ENCODE results near the gene ZAP70.

Gene ZAP70

DNA sequence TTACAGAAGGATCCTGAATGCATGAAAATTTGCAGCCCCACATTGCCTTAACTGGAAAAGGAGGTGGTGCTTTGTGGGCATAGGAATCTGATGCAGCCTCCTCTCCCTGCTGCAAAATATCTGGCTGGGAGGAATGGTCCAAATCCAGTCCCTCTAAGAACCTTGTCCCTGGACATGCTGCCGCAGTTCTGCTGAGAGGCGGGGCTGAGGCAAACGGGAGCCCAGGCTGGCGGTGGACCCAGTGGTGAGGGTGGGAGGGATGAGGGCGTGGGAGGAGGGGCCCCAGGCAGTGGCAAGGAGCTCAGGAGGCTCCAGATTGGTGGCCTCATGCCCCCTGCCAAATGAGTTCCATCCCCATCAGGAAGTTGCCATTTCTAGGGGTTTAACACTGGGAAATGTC lies 36.2 kb downstream of the ZAP70 start:
- H2AFZ ChIP-seq (ENCODE audit: low read depth, low read length) = no peak overlapping the region
- no peak overlapping the region for H2BK120ac ChIP-seq (ENCODE audit: low read depth, low read length)
- DNase-seq = no peak
- no peak overlapping the region for H3K23ac ChIP-seq (ENCODE audit: low read length in 2 of 2)
- no peak overlapping the region for H4K91ac ChIP-seq (ENCODE audit: low read length)
- no peak overlapping the region for H2AK5ac ChIP-seq (ENCODE audit: low read length, severe bottlenecking)
- peaks cover 9 to 51% of the 10 kb centered on the region in 2 experiments for H3K36me3 ChIP-seq (ENCODE audit: control insufficient read depth in 1 of 2, insufficient read depth in 2 of 2, low read depth in 1 of 2, low read length in 2 of 2)
- H3K14ac ChIP-seq (ENCODE audit: low read length in 2 of 2) = no peak overlapping the region
- H3K9ac ChIP-seq (ENCODE audit: low read length) = no peak overlapping the region
- peak overlapping the region in 1 of 2 experiments; percentile 46 for H3K18ac ChIP-seq (ENCODE audit: low read depth in 1 of 2, low read length in 2 of 2)
- H2BK12ac ChIP-seq (ENCODE audit: low read length in 2 of 2) = no peak overlapping the region
- H3K27ac ChIP-seq (ENCODE audit: low read length, poor library complexity, severe bottlenecking) = no peak overlapping the region
- no peak overlapping the region for H3K4me2 ChIP-seq (ENCODE audit: low read length, poor library complexity, severe bottlenecking)
- no peaks in the 10 kb centered on the region for H3K27me3 ChIP-seq (ENCODE audit: control insufficient read depth in 1 of 2, insufficient read depth in 1 of 2, low read length in 2 of 2)
- H3K4me3 ChIP-seq (ENCODE audit: insufficient read depth in 1 of 2, low read depth in 1 of 2, low read length in 2 of 2) = no peak overlapping the region
- WGBS = 78% methylated on average over 4 of the region's 5 CpGs
- no peaks in the 10 kb centered on the region for H3K9me3 ChIP-seq (ENCODE audit: control insufficient read depth, low read length)
- peaks cover 8% of the 10 kb centered on the region for H3K4me1 ChIP-seq (ENCODE audit: control insufficient read depth, insufficient read depth, low read depth, low read length)
- no peak overlapping the region for H2BK15ac ChIP-seq (ENCODE audit: low read depth, poor library complexity, severe bottlenecking)
- H2BK5ac ChIP-seq (ENCODE audit: low read depth, low read length, poor library complexity, severe bottlenecking) = no peak overlapping the region
- H3K4ac ChIP-seq (ENCODE audit: low read depth in 1 of 2, low read length in 2 of 2) = no peak overlapping the region
- H4K8ac ChIP-seq (ENCODE audit: low read length) = no peak overlapping the region
- H3K79me1 ChIP-seq (replicated peaks; ENCODE audit: low read length, poor library complexity, severe bottlenecking) = no peaks in the 10 kb centered on the region

DNA sequence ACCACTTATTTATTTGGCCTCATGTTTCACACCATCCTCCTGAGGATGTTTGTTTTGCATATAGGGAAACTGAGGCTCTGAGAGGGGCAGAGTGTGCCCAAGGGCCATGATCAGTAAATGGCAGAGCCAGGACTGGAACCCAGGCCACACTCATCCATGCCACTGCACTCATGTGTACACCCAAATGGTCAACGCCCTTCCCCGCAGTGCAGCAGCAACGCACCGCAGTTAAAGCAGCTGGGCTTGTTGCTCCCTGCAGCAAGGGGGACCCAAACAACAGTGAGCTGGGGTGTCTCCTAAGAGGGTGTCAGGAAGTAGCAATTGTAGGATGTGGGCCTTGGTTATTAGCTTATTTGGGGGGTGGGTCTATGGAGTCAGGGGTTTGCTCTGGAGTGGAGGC lies 36.6 kb downstream of the ZAP70 start:
- Histone ChIP-seq H3K18ac (ENCODE audit: low read depth in 1 of 2, low read length in 2 of 2) (no peak overlapping the region), H3K9ac (ENCODE audit: low read length) (no peak overlapping the region), H2BK15ac (ENCODE audit: low read depth, poor library complexity, severe bottlenecking) (no peak overlapping the region), H3K4me2 (ENCODE audit: low read length, poor library complexity, severe bottlenecking) (no peak overlapping the region), H3K4me3 (ENCODE audit: insufficient read depth in 1 of 2, low read depth in 1 of 2, low read length in 2 of 2) (no peak overlapping the region), H2BK12ac (ENCODE audit: low read length in 2 of 2) (no peak overlapping the region), H4K91ac (ENCODE audit: low read length) (no peak overlapping the region), H2BK120ac (ENCODE audit: low read depth, low read length) (no peak overlapping the region), H3K9me3 (ENCODE audit: control insufficient read depth, low read length) (no peaks in the 10 kb centered on the region), H3K27ac (ENCODE audit: low read length, poor library complexity, severe bottlenecking) (no peak overlapping the region), H3K23ac (ENCODE audit: low read length in 2 of 2) (no peak overlapping the region), H2AFZ (ENCODE audit: low read depth, low read length) (no peak overlapping the region), H3K4me1 (ENCODE audit: control insufficient read depth, insufficient read depth, low read depth, low read length) (peaks cover 8% of the 10 kb centered on the region), H2BK5ac (ENCODE audit: low read depth, low read length, poor library complexity, severe bottlenecking) (no peak overlapping the region), H3K14ac (ENCODE audit: low read length in 2 of 2) (no peak overlapping the region), H3K27me3 (ENCODE audit: control insufficient read depth in 1 of 2, insufficient read depth in 1 of 2, low read length in 2 of 2) (no peaks in the 10 kb centered on the region), H2AK5ac (ENCODE audit: low read length, severe bottlenecking) (no peak overlapping the region), H4K8ac (ENCODE audit: low read length) (no peak overlapping the region), H3K79me1 (replicated peaks; ENCODE audit: low read length, poor library complexity, severe bottlenecking) (no peaks in the 10 kb centered on the region), H3K36me3 (ENCODE audit: control insufficient read depth in 1 of 2, insufficient read depth in 2 of 2, low read depth in 1 of 2, low read length in 2 of 2) (peaks cover 10 to 55% of the 10 kb centered on the region in 2 experiments), H3K4ac (ENCODE audit: low read depth in 1 of 2, low read length in 2 of 2) (no peak overlapping the region)
- no peak for DNase-seq
- 100% methylated on average over 4 of the region's 4 CpGs for WGBS

DNA sequence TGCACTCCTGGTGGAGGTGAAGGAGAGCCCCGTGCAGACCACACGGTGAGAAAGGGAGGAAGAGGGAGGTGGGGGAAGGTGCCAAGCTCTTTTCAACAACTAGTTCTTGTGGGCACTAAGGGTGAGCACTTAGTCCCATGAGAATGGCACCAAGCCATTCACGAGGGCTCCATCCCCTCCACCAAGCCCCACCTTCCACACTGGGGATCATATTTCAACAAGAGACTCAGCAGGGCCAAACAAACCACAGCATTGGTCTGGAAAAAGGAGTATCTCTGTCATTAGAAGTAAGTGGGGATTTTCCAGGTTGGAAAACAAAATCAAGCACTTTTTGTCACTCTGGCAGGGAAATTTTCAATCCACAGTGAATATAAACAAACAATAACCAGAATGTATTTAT lies 38.4 kb downstream of the ZAP70 start:
- no peak overlapping the region for H2AK5ac ChIP-seq (ENCODE audit: low read length, severe bottlenecking)
- DNase-seq = peak; percentile 66
- H3K18ac ChIP-seq (ENCODE audit: low read depth in 1 of 2, low read length in 2 of 2) = no peak overlapping the region
- no peaks in the 10 kb centered on the region for H3K79me1 ChIP-seq (replicated peaks; ENCODE audit: low read length, poor library complexity, severe bottlenecking)
- peaks cover 16 to 64% of the 10 kb centered on the region in 2 experiments for H3K36me3 ChIP-seq (ENCODE audit: control insufficient read depth in 1 of 2, insufficient read depth in 2 of 2, low read depth in 1 of 2, low read length in 2 of 2)
- no peak overlapping the region for H3K27ac ChIP-seq (ENCODE audit: low read length, poor library complexity, severe bottlenecking)
- 100% methylated on average over 1 of the region's 3 CpGs for WGBS
- H3K4me1 ChIP-seq (ENCODE audit: control insufficient read depth, insufficient read depth, low read depth, low read length) = peaks cover 6% of the 10 kb centered on the region
- H4K91ac ChIP-seq (ENCODE audit: low read length) = peak overlapping the region; percentile 57
- no peak overlapping the region for H2BK5ac ChIP-seq (ENCODE audit: low read depth, low read length, poor library complexity, severe bottlenecking)
- H2AFZ ChIP-seq (ENCODE audit: low read depth, low read length) = no peak overlapping the region
- H2BK12ac ChIP-seq (ENCODE audit: low read length in 2 of 2) = no peak overlapping the region
- H3K23ac ChIP-seq (ENCODE audit: low read length in 2 of 2) = no peak overlapping the region
- H2BK15ac ChIP-seq (ENCODE audit: low read depth, poor library complexity, severe bottlenecking) = no peak overlapping the region
- no peaks in the 10 kb centered on the region for H3K9me3 ChIP-seq (ENCODE audit: control insufficient read depth, low read length)
- H3K4me3 ChIP-seq (ENCODE audit: insufficient read depth in 1 of 2, low read depth in 1 of 2, low read length in 2 of 2) = no peak overlapping the region
- peak overlapping the region; percentile 7 for H4K8ac ChIP-seq (ENCODE audit: low read length)
- H3K27me3 ChIP-seq (ENCODE audit: control insufficient read depth in 1 of 2, insufficient read depth in 1 of 2, low read length in 2 of 2) = no peaks in the 10 kb centered on the region
- no peak overlapping the region for H2BK120ac ChIP-seq (ENCODE audit: low read depth, low read length)
- no peak overlapping the region for H3K9ac ChIP-seq (ENCODE audit: low read length)
- no peak overlapping the region for H3K4ac ChIP-seq (ENCODE audit: low read depth in 1 of 2, low read length in 2 of 2)
- no peak overlapping the region for H3K14ac ChIP-seq (ENCODE audit: low read length in 2 of 2)
- no peak overlapping the region for H3K4me2 ChIP-seq (ENCODE audit: low read length, poor library complexity, severe bottlenecking)

DNA sequence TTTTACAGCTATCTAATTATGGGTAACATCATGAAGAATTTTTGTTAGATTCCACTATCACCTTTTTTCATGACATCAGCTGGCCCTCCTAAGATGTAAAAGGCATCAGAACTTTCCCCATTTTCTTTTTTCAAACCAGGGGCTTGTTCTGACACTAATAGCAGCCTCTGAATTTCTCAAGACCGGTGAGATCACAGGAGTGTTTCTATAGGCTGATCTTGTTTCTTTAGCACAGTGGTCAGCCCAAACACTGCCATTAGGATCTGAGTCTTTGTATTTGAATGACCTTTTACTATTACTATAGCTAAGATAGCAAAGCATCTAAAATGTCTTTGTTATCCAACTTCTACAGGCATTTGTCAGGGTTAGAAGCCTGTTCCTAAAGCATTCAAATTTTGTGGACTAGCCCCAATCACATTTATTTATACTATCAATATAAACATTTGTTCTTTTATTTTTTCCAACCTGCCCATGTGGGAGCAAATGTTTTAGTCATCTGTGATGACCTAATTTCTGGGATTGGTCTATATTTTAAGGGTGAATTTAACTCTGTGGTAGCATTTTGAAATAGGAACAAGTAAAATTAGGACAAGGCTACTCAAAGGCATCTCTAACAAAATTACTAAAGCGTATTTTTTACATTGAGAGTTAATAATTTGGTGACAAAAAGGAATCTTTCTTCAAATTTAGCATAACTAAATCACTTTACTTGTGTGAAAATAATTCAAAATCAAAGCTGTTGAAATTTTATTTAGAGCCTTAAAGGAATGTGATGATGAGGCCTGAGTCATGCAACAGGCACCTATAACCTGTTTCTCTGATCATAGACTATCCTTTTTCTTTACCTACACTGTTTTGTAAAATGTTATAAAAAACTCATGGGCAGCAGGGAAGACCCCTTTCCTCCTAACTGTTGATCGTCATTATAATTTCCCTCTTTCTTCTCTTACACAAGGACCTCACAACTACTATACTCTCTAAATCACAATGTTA lies 39.3 kb downstream of the ZAP70 start:
- H2BK5ac ChIP-seq (ENCODE audit: low read depth, low read length, poor library complexity, severe bottlenecking) = no peak overlapping the region
- H3K4ac ChIP-seq (ENCODE audit: low read depth in 1 of 2, low read length in 2 of 2) = no peak overlapping the region
- H2BK15ac ChIP-seq (ENCODE audit: low read depth, poor library complexity, severe bottlenecking) = no peak overlapping the region
- no peak overlapping the region for H3K23ac ChIP-seq (ENCODE audit: low read length in 2 of 2)
- no peak overlapping the region for H2BK12ac ChIP-seq (ENCODE audit: low read length in 2 of 2)
- no peak overlapping the region for H4K8ac ChIP-seq (ENCODE audit: low read length)
- H3K27me3 ChIP-seq (ENCODE audit: control insufficient read depth in 1 of 2, insufficient read depth in 1 of 2, low read length in 2 of 2) = no peaks in the 10 kb centered on the region
- H3K9ac ChIP-seq (ENCODE audit: low read length) = peak overlapping the region; percentile 28
- no peak overlapping the region for H2AK5ac ChIP-seq (ENCODE audit: low read length, severe bottlenecking)
- H3K4me3 ChIP-seq (ENCODE audit: insufficient read depth in 1 of 2, low read depth in 1 of 2, low read length in 2 of 2) = no peak overlapping the region
- no peak overlapping the region for H3K18ac ChIP-seq (ENCODE audit: low read depth in 1 of 2, low read length in 2 of 2)
- no peak overlapping the region for H3K27ac ChIP-seq (ENCODE audit: low read length, poor library complexity, severe bottlenecking)
- no peaks in the 10 kb centered on the region for H3K9me3 ChIP-seq (ENCODE audit: control insufficient read depth, low read length)
- H4K91ac ChIP-seq (ENCODE audit: low read length) = no peak overlapping the region
- WGBS = 100% methylated on average over 2 of the region's 3 CpGs
- peaks cover 6% of the 10 kb centered on the region for H3K4me1 ChIP-seq (ENCODE audit: control insufficient read depth, insufficient read depth, low read depth, low read length)
- no peak overlapping the region for H2AFZ ChIP-seq (ENCODE audit: low read depth, low read length)
- peaks cover 25 to 73% of the 10 kb centered on the region in 2 experiments for H3K36me3 ChIP-seq (ENCODE audit: control insufficient read depth in 1 of 2, insufficient read depth in 2 of 2, low read depth in 1 of 2, low read length in 2 of 2)
- no peak overlapping the region for H2BK120ac ChIP-seq (ENCODE audit: low read depth, low read length)
- H3K4me2 ChIP-seq (ENCODE audit: low read length, poor library complexity, severe bottlenecking) = no peak overlapping the region
- no peak overlapping the region for H3K14ac ChIP-seq (ENCODE audit: low read length in 2 of 2)
- H3K79me1 ChIP-seq (replicated peaks; ENCODE audit: low read length, poor library complexity, severe bottlenecking) = no peaks in the 10 kb centered on the region
- DNase-seq = peak; percentile 61
